Neuronal stem cell (in vitro differentiated cells): Measurements from ENCODE around the gene LRRC49.
A peak's percentile ranks its signal among the peaks of the same experiment; 100 is the strongest.

Experiments used
- DNase-seq: peaks from one replicate; pipeline ENCODE4 v3.0.0-alpha.2; 2013; ENCODE audit warnings: low spot score
- H2AFZ ChIP-seq: one replicate; pipeline ENCODE4 v1.6.1; 2013; ENCODE audit warnings: mild to moderate bottlenecking, low read length, inconsistent platforms
- H2AK5ac ChIP-seq: 2 replicates; pipeline ENCODE4 v1.6.1; 2013; ENCODE audit warnings: low read depth, mild to moderate bottlenecking, inconsistent platforms, low read length, moderate library complexity, mixed read lengths
- H2BK120ac ChIP-seq: 2 replicates; pipeline ENCODE4 v1.6.1; 2013; ENCODE audit warnings: low read depth, mild to moderate bottlenecking, inconsistent platforms, low read length, moderate library complexity, mixed read lengths
- H2BK12ac ChIP-seq: one replicate; pipeline ENCODE4 v1.6.1; 2013; ENCODE audit warnings: low read length, inconsistent platforms
- H2BK15ac ChIP-seq: 2 replicates; pipeline ENCODE4 v1.6.1; 2013; ENCODE audit warnings: mild to moderate bottlenecking, low read length, inconsistent platforms, mixed read lengths
- H2BK5ac ChIP-seq: one replicate; pipeline ENCODE4 v1.6.1; 2013; ENCODE audit warnings: inconsistent platforms, mild to moderate bottlenecking, low read length, moderate library complexity
- H3K14ac ChIP-seq: one replicate; pipeline ENCODE4 v1.6.1; 2013; ENCODE audit warnings: low read length, inconsistent platforms
- H3K18ac ChIP-seq: 2 replicates; pipeline ENCODE4 v1.6.1; 2013; ENCODE audit warnings: low read length, inconsistent platforms
- H3K23ac ChIP-seq: 2 replicates; pipeline ENCODE4 v1.6.1; 2013; ENCODE audit warnings: low read depth, mild to moderate bottlenecking, mixed read lengths, low read length, inconsistent platforms; ENCODE audit not compliant: poor library complexity
- H3K27ac ChIP-seq: replicated peaks from 3 replicates; pipeline ENCODE4 v1.5.1; 2013; ENCODE audit warnings: low read length, inconsistent platforms
- H3K27me3 ChIP-seq, 3 experiments: 2 replicates each; pipeline ENCODE4 v1.6.1; 2013; ENCODE audit warnings: low read length in 3 of 3, mild to moderate bottlenecking in 2 of 3, inconsistent platforms in 1 of 3, low read depth in 1 of 3, mixed read lengths in 1 of 3, moderate library complexity in 1 of 3; ENCODE audit not compliant: control insufficient read depth in 3 of 3, insufficient read depth in 3 of 3
- H3K36me3 ChIP-seq, 2 donors: replicated peaks in 1 of 2; 2 replicates each; pipeline ENCODE4 v1.6.1; 2013; ENCODE audit warnings: low read length in 2 of 2; ENCODE audit not compliant: control insufficient read depth in 2 of 2, insufficient read depth in 2 of 2
- H3K4ac ChIP-seq: 2 replicates; pipeline ENCODE4 v1.6.1; 2013; ENCODE audit warnings: inconsistent platforms, mild to moderate bottlenecking, low read length, moderate library complexity
- H3K4me1 ChIP-seq, 2 donors: 1 replicate in 1 of 2; 2 replicates in 1 of 2; pipeline ENCODE4 v1.6.1; 2013; ENCODE audit warnings: low read length in 2 of 2, low read depth in 1 of 2; ENCODE audit not compliant: control insufficient read depth in 2 of 2, insufficient read depth in 1 of 2
- H3K4me2 ChIP-seq: one replicate; pipeline ENCODE4 v1.6.1; 2013; ENCODE audit warnings: mild to moderate bottlenecking, low read length, inconsistent platforms; ENCODE audit not compliant: insufficient read depth, poor library complexity, severe bottlenecking
- H3K4me3 ChIP-seq, 2 donors: 2 replicates each; pipeline ENCODE4 v1.5.1; 2013; ENCODE audit warnings: low read length in 2 of 2, mild to moderate bottlenecking in 2 of 2, inconsistent platforms in 1 of 2, moderate library complexity in 1 of 2
- H3K79me1 ChIP-seq: one replicate; pipeline ENCODE4 v1.6.1; 2013; ENCODE audit warnings: low read depth, mild to moderate bottlenecking, inconsistent platforms, low read length, moderate library complexity
- H3K9ac ChIP-seq: one replicate; pipeline ENCODE4 v1.6.1; 2013; ENCODE audit warnings: mild to moderate bottlenecking, low read depth, low read length, inconsistent platforms; ENCODE audit not compliant: poor library complexity
- H3K9me3 ChIP-seq, 2 donors: replicated peaks in 1 of 2; 2 replicates each; pipeline versions ENCODE3 to v1.6.1; 2013; ENCODE audit warnings: low read length in 2 of 2, mild to moderate bottlenecking in 2 of 2, inconsistent platforms in 1 of 2, low read depth in 1 of 2, mixed read lengths in 1 of 2, moderate library complexity in 1 of 2; ENCODE audit not compliant: control insufficient read depth in 2 of 2, insufficient read depth in 1 of 2
- H4K8ac ChIP-seq: one replicate; pipeline ENCODE4 v1.6.1; 2013; ENCODE audit warnings: low read depth, mild to moderate bottlenecking, inconsistent platforms, low read length, moderate library complexity
- H4K91ac ChIP-seq: one replicate; pipeline ENCODE4 v1.6.1; 2013; ENCODE audit warnings: low read length, low read depth, mild to moderate bottlenecking, inconsistent platforms; ENCODE audit not compliant: poor library complexity
- WGBS, 2 donors: extraction: QIAGEN DNeasy Blood & Tissue Kit; methylation state at CpG; one replicate each; pipeline ENCODE4 v1.1.7; 2013; ENCODE audit warnings: missing lambda C conversion rate in 2 of 2, mixed read lengths in 1 of 2; ENCODE audit not compliant: insufficient read length in 2 of 2, insufficient replicate concordance in 1 of 2; ENCODE audit errors: extremely low coverage in 2 of 2; 5-methylcytosine and 5-hydroxymethylcytosine counted together

Gene LRRC49

GRCh38 chr15:70854666-70854976, 38.0 kb upstream of the LRRC49 start:
- no peak overlapping the region for H3K14ac ChIP-seq
- no peak overlapping the region for H3K27ac ChIP-seq
- peak overlapping the region; percentile 83 for H3K9ac ChIP-seq
- no peak overlapping the region for H2BK12ac ChIP-seq
- H3K4ac ChIP-seq: no peak overlapping the region
- H2AFZ ChIP-seq: peak overlapping the region; percentile 98
- peak overlapping the region; percentile 88 for H3K4me2 ChIP-seq
- peak; percentile 12 for DNase-seq
- no peak overlapping the region for H2AK5ac ChIP-seq
- no peak overlapping the region for H4K91ac ChIP-seq
- H3K79me1 ChIP-seq: no peaks in the 10 kb centered on the region
- H2BK15ac ChIP-seq: peak overlapping the region; percentile 30
- H3K4me3 ChIP-seq: peak overlapping the region; percentile 76 to 89
- no CpG with 5 or more reads among the region's 4 CpGs for WGBS, 2 donors
- peaks cover 0 to 2% of the 10 kb centered on the region in 2 donors for H3K4me1 ChIP-seq
- no peak overlapping the region for H3K23ac ChIP-seq
- no peak overlapping the region for H2BK5ac ChIP-seq
- no peak overlapping the region for H4K8ac ChIP-seq
- no peak overlapping the region for H3K18ac ChIP-seq
- H2BK120ac ChIP-seq: no peak overlapping the region
- H3K9me3 ChIP-seq: no peaks in the 10 kb centered on the region
- peaks cover 0 to 18% of the 10 kb centered on the region in 2 donors for H3K36me3 ChIP-seq
- H3K27me3 ChIP-seq: peaks cover 0 to 19% (median 0%) of the 10 kb centered on the region in 3 experiments

GRCh38 chr15:70855764-70856163, 36.9 kb upstream of the LRRC49 start:
- no peak overlapping the region for H3K18ac ChIP-seq
- no peak overlapping the region for H4K91ac ChIP-seq
- H2BK5ac ChIP-seq: no peak overlapping the region
- H3K14ac ChIP-seq: no peak overlapping the region
- no peak for DNase-seq
- no peak overlapping the region for H2BK15ac ChIP-seq
- H2AK5ac ChIP-seq: no peak overlapping the region
- no peak overlapping the region for H2BK12ac ChIP-seq
- no peaks in the 10 kb centered on the region for H3K9me3 ChIP-seq
- H4K8ac ChIP-seq: no peak overlapping the region
- WGBS, 2 donors: no CpG with 5 or more reads among the region's 2 CpGs
- no peak overlapping the region for H2AFZ ChIP-seq
- H2BK120ac ChIP-seq: no peak overlapping the region
- peaks cover 0 to 12% of the 10 kb centered on the region in 2 donors for H3K36me3 ChIP-seq
- peaks cover 0 to 2% of the 10 kb centered on the region in 2 donors for H3K4me1 ChIP-seq
- H3K23ac ChIP-seq: no peak overlapping the region
- H3K4me3 ChIP-seq: no peak overlapping the region
- no peaks in the 10 kb centered on the region for H3K79me1 ChIP-seq
- peaks cover 0 to 19% (median 0%) of the 10 kb centered on the region in 3 experiments for H3K27me3 ChIP-seq
- no peak overlapping the region for H3K4ac ChIP-seq
- no peak overlapping the region for H3K9ac ChIP-seq
- no peak overlapping the region for H3K4me2 ChIP-seq
- H3K27ac ChIP-seq: no peak overlapping the region

GRCh38 chr15:70856177-70856883, 36.3 kb upstream of the LRRC49 start:
- no peak overlapping the region for H4K8ac ChIP-seq

GRCh38 chr15:70856884-70857561, 35.6 kb upstream of the LRRC49 start:
- Histone ChIP-seq H3K27me3 (peaks cover 0 to 19% (median 0%) of the 10 kb centered on the region in 3 experiments), H3K4me1 (peaks cover 0 to 2% of the 10 kb centered on the region in 2 donors), H3K36me3 (no peaks in the 10 kb centered on the region), H2BK15ac (no peak overlapping the region), H4K8ac (no peak overlapping the region), H2BK120ac (no peak overlapping the region), H2BK5ac (no peak overlapping the region), H4K91ac (no peak overlapping the region), H3K18ac (no peak overlapping the region), H3K9ac (no peak overlapping the region), H3K9me3 (no peaks in the 10 kb centered on the region), H3K4ac (no peak overlapping the region), H3K14ac (no peak overlapping the region), H3K79me1 (no peaks in the 10 kb centered on the region), H3K27ac (no peak overlapping the region), H2BK12ac (no peak overlapping the region), H3K23ac (no peak overlapping the region), H2AK5ac (no peak overlapping the region), H3K4me3 (no peak overlapping the region), H3K4me2 (no peak overlapping the region), H2AFZ (no peak overlapping the region)
- no CpG with 5 or more reads among the region's 5 CpGs for WGBS, 2 donors
- DNase-seq: no peak

More at GRCh38 chr15:70856177-70856883, 36.3 kb upstream of the LRRC49 start:
- no peak overlapping the region for H3K9ac ChIP-seq
- H3K14ac ChIP-seq: no peak overlapping the region
- H2BK12ac ChIP-seq: no peak overlapping the region
- no peaks in the 10 kb centered on the region for H3K79me1 ChIP-seq
- H2AK5ac ChIP-seq: no peak overlapping the region
- H3K23ac ChIP-seq: no peak overlapping the region
- H3K27me3 ChIP-seq: peaks cover 0 to 19% (median 0%) of the 10 kb centered on the region in 3 experiments
- H2AFZ ChIP-seq: no peak overlapping the region
- no peak overlapping the region for H2BK120ac ChIP-seq
- H3K4me3 ChIP-seq: no peak overlapping the region
- H3K9me3 ChIP-seq: no peaks in the 10 kb centered on the region
- H2BK5ac ChIP-seq: no peak overlapping the region
- no peak overlapping the region for H3K27ac ChIP-seq
- WGBS, 2 donors: no CpG with 5 or more reads among the region's 7 CpGs
- H2BK15ac ChIP-seq: no peak overlapping the region
- H3K4ac ChIP-seq: no peak overlapping the region
- H3K18ac ChIP-seq: no peak overlapping the region
- DNase-seq: no peak
- H4K91ac ChIP-seq: no peak overlapping the region
- peaks cover 0 to 2% of the 10 kb centered on the region in 2 donors for H3K4me1 ChIP-seq
- no peak overlapping the region for H3K4me2 ChIP-seq
- peaks cover 0 to 6% of the 10 kb centered on the region in 2 donors for H3K36me3 ChIP-seq
